HK-2 (cell line): Measurements from ENCODE around the gene ARMC9.
A peak's percentile ranks its signal among the peaks of the same experiment; 100 is the strongest.
"Not testable (repeated sequence)": the region's sequence is repeated elsewhere in the genome, so short reads cannot be mapped to it uniquely, and the experiment has no call there.

Experiments
- DNase-seq: peaks from one replicate; pipeline ENCODE4 v3.0.0-alpha.2; 2018; ENCODE audit not compliant: unreplicated experiment

The ARMC9 gene

GRCh38 chr2:231244382-231245248, 46.2 kb downstream of the ARMC9 start:
- no peak for DNase-seq

GRCh38 chr2:231245249-231246094, 47.0 kb downstream of the ARMC9 start:
- DNase-seq, result no peak

- no peak for DNase-seq
These were observed 47.9 kb downstream of the ARMC9 start for GRCh38 chr2:231246171-231246842.

- DNase-seq, result no peak
These were observed 51.7 kb downstream of the ARMC9 start for GRCh38 chr2:231250146-231250545.

- DNase-seq, result no peak
These were observed 52.3 kb downstream of the ARMC9 start for GRCh38 chr2:231250698-231251097.

- DNase-seq, result not testable (repeated sequence)
These were observed 54.9 kb downstream of the ARMC9 start for GRCh38 chr2:231253292-231253691.

GRCh38 chr2:231256494-231256893, 58.1 kb downstream of the ARMC9 start:
- DNase-seq, result no peak

GRCh38 chr2:231257763-231258162, 59.3 kb downstream of the ARMC9 start:
- DNase-seq, result no peak

GRCh38 chr2:231258701-231259100, 60.3 kb downstream of the ARMC9 start:
- no peak for DNase-seq

- DNase-seq, result no peak
These were observed 60.7 kb downstream of the ARMC9 start for GRCh38 chr2:231259104-231259503.

GRCh38 chr2:231260442-231261208, 62.2 kb downstream of the ARMC9 start:
- DNase-seq, result no peak

GRCh38 chr2:231263118-231263831, 64.8 kb downstream of the ARMC9 start:
- DNase-seq, result no peak

- no peak for DNase-seq
These were observed 72.0 kb downstream of the ARMC9 start for GRCh38 chr2:231270221-231271114.

GRCh38 chr2:231272991-231273390, 74.6 kb downstream of the ARMC9 start:
- DNase-seq, result no peak

GRCh38 chr2:231276987-231277386, 78.6 kb downstream of the ARMC9 start:
- no peak for DNase-seq

GRCh38 chr2:231277962-231278361, 79.5 kb downstream of the ARMC9 start:
- no peak for DNase-seq

GRCh38 chr2:231278868-231279267, 80.4 kb downstream of the ARMC9 start:
- no peak for DNase-seq

GRCh38 chr2:231280846-231281245, 82.4 kb downstream of the ARMC9 start:
- DNase-seq, result no peak

GRCh38 chr2:231284296-231284695, 85.9 kb downstream of the ARMC9 start:
- no peak for DNase-seq

- DNase-seq, result peak; percentile 22
These were observed 88.5 kb downstream of the ARMC9 start for GRCh38 chr2:231286964-231287363.
